Urinary bladder (tissue), 4 donors: ENCODE results near the gene CTU2. TPM values are rescaled to one million over a fixed set of nuclear protein-coding genes. Genes with fewer than 3 reads are reported as not detected.

ENCODE experiments used
- DNase-seq: peaks from one replicate; pipeline ENCODE4 v3.0.0-alpha.2; 2015; ENCODE audit errors: extremely low spot score
- H3K27ac ChIP-seq: one replicate; pipeline ENCODE4 v1.5.1; 2013; ENCODE audit warnings: low read depth, mild to moderate bottlenecking, moderate library complexity
- H3K36me3 ChIP-seq: one replicate; pipeline ENCODE4 v1.6.1; 2013; ENCODE audit warnings: mild to moderate bottlenecking, moderate library complexity; ENCODE audit not compliant: insufficient read depth
- H3K4me1 ChIP-seq: one replicate; pipeline ENCODE4 v1.6.1; 2013; ENCODE audit warnings: mild to moderate bottlenecking, moderate library complexity; ENCODE audit not compliant: insufficient read depth
- H3K4me3 ChIP-seq: one replicate; pipeline ENCODE4 v1.5.1; 2013; ENCODE audit warnings: low read depth, low read length
- WGBS: extraction: QIAGEN DNeasy Blood & Tissue Kit; methylation state at CpG from one replicate; pipeline ENCODE4 v1.1.7; 2013; 5-methylcytosine and 5-hydroxymethylcytosine counted together
- polyA plus RNA-seq: library from polyadenylated mRNA; stranded (reverse); fragments of 200-250 nt; gene quantifications from one replicate; pipeline ENCODE4 v1.2.3, GENCODE V29; 2013
- total RNA-seq: library from RNA; depleted of rRNA; stranded (reverse); fragments of >200 nt; gene quantifications from one replicate; pipeline ENCODE4 v1.2.3, GENCODE V29; 2014
- donor health status: healthy with polysubstance abuse.
- donor health status: healthy.

CTU2 gene
- total and polyA plus RNA-seq, 2 donors: 6.8 to 15.4 TPM

DNA sequence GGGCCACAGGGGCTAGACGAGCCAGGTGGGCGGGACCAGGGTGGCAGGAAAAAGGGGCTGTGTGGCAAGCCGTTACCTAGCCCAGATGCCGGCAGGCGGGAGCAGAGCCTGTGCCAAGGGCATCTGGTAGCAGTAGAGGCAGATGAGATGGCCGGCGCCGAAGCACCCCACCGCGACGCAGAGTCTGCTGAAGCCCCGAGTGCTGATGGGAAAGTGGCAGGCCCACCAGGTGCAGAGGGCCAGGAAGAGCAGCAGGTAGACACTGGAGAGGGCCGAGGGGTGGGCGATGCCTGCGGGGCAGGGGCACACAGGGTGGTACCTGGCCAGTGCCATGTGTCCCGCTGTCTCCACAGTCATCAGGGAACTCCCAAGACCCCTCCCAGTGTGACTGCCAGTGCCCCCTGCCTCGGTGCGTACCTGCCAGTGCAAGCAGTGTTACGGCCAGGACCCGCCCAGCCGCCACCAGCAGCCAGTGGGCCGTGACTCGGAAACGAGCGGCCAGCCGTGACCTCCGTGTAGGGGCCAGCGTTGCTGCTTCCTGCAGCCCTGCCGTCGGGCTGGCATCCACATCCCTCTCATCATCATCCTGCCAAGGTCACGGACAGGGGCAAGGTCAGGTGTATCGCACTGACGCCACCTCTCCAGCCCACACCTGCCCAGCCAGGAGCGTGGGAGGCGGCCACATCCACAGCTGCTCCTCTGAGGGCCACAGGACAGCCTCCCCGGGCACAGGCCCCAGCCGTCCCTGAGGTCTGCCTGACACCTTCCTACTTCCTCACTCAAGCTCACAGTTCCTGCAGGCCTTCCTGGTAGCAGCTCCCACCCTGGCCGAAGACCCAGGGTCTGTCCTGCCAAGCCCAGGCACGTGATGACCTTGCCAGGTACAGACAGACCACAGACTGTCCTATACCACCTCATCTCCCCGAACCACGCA is 32.1 kb downstream of the CTU2 start:
- Histone ChIP-seq H3K36me3 (no peaks in the 10 kb centered on the region), H3K4me3 (no peak overlapping the region), H3K27ac (no peak overlapping the region), H3K4me1 (no peaks in the 10 kb centered on the region)
- no peak for DNase-seq
- WGBS: 86% methylated on average over 41 of the region's 41 CpGs

DNA sequence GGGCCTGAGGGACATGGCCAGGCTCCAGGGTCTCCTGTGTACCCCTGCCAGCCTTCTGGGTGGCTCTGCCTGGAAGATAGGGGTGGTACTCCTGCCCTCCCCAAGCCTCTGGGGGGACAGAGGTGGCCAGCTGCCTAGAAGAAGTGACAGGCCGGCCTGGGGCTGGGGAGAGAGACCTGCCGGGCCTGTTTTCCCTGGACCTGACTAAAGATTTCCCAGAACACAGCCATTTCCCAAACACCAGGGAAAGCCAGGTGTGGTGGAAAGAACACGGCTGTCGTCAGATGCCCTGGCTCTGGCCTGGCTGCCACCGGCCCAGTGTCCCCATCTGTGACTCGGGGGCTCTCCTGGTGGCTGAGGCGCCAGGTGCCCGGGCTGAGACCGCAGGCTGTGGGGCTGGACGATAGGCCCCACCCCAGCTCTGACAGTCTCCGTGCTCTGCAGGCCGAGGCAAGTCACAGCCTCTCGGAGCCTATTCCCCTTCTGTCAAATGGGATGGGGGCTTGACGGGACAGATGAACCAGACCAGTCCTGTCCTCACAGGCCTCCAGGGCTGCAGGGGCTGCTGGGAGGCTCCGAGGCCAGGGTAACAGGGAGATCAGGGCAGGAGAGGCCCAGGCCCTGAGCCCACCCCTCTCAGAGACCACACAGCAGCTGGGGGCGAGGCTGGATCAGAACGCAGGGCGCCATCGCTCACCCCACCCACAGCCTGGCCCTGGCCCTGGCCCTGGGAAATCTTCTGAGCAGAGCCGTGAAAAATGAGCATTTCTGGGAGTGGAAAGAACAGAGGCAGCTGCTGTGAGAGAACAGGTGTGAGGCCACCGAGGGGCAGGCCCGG is 33.1 kb downstream of the CTU2 start:
- H3K4me3 ChIP-seq: no peak overlapping the region
- no peaks in the 10 kb centered on the region for H3K36me3 ChIP-seq
- H3K4me1 ChIP-seq: no peaks in the 10 kb centered on the region
- 83% methylated on average over 22 of the region's 22 CpGs for WGBS
- DNase-seq: no peak
- no peak overlapping the region for H3K27ac ChIP-seq

DNA sequence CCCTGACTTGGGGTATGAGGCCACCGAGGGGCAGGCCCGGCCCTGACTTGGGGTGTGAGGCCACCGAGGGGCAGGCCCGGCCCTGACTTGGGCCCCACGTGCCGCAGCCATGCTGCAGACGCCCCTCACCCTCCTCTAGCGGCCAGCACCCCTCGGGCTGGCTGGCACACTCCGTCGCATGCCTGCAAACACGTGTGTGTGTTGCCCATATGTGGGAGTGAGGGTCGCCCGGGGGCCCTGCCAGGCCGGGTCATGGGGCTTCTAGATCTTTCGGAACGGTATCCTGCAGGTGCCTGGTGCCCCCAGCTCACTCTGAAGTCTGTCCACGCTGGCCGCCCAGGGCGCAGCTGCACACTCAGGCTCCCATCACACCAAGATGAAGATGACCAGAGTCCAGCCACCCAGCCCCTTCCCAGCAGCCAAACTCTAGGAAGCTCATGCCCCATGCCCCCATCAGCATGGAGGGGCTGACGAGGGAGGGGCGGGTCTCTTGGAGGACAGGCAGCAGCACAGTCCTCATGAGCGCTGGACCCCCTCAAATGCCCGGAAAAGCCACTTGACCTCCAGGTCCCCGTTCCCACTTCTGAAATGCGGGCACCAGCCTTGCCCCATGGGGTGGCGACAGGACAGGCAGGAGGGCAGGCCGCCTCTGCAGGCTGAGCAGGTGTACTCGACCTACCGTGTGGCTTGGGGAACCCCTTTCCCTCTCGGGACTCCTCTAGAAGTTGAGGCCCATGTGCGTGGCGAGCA is 33.8 kb downstream of the CTU2 start:
- H3K27ac ChIP-seq: no peak overlapping the region
- H3K36me3 ChIP-seq: no peaks in the 10 kb centered on the region
- no peak for DNase-seq
- H3K4me1 ChIP-seq: no peaks in the 10 kb centered on the region
- no peak overlapping the region for H3K4me3 ChIP-seq
- 87% methylated on average over 33 of the region's 33 CpGs for WGBS

DNA sequence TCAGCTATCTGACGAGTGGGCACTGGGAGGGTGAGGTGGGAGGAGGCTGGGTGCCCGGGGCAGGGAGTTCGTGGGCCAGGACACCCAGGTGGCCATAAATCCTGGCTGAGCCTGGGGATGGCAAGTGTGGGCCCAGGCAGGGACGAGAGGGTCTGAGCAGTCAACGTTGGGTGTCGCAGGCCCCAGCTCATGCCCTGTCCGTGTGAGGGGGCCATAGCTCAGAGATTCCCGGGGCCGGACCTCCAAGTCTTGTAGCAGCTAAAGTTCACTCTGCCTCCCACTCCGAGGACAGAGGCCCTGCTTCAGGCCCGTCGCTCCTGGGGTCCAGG is 34.4 kb downstream of the CTU2 start:
- H3K4me1 ChIP-seq: no peaks in the 10 kb centered on the region
- 84% methylated on average over 12 of the region's 12 CpGs for WGBS
- no peak overlapping the region for H3K4me3 ChIP-seq
- H3K27ac ChIP-seq: no peak overlapping the region
- DNase-seq: no peak
- no peaks in the 10 kb centered on the region for H3K36me3 ChIP-seq

DNA sequence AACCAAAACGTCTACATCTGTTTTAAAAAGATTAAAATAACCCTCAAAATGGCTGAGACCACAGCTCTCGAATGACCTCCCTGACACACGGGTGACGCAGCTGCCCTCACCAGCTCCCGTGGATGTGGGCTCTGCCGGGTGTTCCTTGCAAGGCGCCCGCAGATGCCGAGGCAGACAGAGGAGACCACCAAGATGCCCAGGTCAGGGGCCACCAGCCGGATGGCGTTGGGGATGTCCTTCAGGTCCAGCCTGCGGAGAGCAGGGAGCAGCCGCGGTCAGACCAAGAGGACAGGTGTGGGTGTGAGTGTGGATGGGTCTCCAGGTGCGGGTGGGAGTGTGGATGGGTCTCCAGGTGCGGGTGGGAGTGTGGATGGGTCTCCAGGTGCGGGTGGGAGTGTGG is 35.1 kb downstream of the CTU2 start:
- WGBS: 90% methylated on average over 16 of the region's 17 CpGs
- DNase-seq: no peak
- Histone ChIP-seq H3K36me3 (no peaks in the 10 kb centered on the region), H3K4me1 (no peaks in the 10 kb centered on the region), H3K27ac (no peak overlapping the region), H3K4me3 (no peak overlapping the region)

DNA sequence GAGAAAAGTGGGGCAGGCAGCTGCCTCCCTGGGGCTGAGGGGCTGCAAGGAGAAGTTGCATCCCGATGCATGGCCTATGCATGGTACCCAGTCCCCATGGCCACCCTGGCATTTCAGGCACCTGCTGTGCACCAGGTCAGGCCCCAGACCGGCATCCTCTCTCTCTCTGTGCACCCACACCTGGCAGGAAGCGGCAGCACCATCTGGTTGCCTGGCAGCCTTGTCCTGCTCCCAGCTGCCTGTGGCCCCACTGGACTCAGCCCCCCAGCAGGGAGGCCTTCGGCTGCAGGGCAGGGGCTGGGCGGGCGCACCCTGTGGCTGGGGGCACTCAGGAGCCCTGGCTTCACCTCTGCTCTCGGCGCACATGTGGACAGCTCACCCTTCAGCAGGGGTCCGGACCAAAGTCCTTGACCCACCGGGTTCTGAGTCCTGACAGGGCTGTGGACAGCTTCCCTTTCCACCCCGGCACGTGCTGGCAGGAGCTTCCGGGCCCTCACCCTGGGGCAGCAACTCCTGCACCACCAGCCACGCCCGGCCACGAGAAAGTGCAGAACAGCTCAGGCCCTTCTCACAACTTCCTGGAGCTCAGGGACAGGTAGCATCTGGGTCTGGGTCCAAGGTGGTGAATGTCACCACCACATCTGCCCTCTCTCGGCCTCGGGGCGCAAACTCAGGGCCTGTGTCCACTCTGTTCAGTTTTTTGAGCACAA is 36.7 kb downstream of the CTU2 start:
- H3K36me3 ChIP-seq: no peaks in the 10 kb centered on the region
- WGBS: 82% methylated on average over 19 of the region's 19 CpGs
- H3K27ac ChIP-seq: no peak overlapping the region
- no peak overlapping the region for H3K4me3 ChIP-seq
- DNase-seq: no peak
- H3K4me1 ChIP-seq: no peaks in the 10 kb centered on the region

DNA sequence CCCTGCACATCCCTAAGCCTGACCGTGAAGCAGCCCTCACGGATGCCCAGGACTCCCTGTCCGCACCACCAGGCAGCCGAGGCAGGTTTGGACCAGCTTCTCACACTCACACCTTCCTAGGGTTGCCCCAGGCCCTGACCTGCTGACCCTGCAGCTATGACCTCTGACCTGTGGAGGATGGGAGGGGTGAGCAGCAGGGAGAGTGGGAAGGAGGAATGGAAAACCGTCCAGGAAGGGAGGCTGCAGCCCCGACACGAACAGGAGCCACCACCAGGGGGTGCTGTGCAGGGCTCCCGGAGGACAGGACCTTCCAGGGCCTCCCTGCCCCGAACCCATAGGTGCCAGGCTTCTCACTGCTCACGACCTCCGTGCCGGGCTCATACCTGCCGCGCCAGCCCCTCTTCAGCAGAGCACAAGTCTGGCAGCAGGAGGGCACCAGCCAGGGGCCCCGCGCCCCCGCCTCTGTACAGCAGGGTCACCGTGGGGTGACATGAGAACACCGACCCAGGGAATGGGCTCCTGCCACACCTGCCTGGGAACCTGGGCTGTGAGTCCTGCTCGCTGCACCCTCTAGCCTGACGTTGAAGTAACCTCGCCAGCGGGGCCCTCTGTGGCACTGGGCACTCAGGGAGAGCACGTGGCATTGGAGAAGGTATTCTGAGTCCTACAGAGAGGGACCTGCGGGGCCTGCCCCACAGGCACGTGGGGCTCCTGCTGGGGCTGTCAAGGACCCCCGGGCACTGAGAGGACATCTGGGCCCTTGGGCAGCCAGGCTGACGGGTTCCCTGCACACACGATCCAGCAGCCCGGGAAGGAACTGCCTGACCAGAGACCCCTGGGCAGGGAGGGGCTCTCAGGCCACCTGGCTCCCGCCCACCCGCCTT is 37.6 kb downstream of the CTU2 start:
- DNase-seq: no peak
- Histone ChIP-seq H3K4me3 (no peak overlapping the region), H3K36me3 (no peaks in the 10 kb centered on the region), H3K27ac (no peak overlapping the region), H3K4me1 (no peaks in the 10 kb centered on the region)
- 59% methylated on average over 32 of the region's 32 CpGs for WGBS

DNA sequence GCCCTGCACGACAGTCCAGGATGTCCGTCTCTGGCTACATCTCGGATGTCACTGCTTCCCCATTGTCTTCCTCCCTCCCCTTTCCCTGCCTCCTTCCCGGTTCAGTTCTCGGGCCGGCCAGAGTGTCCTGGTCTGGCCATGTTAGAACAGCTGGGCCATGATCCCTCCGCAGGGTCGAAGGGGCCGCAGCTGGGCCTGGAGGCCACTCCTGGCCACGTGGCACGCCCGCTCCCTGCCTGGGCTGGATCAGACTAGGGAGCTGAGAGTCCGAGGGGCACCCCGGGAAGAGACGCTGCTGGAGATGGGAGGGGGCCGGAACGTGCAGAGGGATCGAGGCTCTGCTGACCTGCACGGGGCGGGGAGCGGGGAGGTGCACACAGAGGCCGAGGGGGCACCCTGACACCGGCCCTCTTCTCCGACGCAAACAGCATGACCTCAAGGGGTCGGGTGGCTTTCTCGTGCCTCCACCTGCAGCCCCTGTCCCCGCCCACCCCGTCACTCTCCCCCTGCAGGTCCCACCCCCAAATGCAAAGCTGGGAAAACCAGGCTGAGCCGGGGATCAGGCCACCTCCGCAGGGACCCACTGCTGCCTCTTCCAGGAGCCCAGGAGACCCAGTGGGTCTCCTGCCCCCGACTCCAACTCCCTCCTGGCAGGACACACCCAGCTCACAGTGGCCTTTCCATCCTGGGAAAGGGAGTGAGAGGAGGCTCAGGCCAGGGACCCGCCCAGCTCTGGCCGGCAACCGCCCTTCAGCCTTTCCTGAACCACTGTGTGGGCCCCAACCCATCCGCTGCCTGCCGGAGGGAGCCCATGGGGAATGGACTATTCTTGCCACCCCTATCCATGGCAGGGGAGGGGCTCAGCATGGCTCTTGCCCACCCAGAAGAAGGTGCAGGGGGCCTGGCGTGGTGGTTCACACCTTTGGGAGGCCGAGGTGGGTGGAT is 38.5 kb downstream of the CTU2 start:
- no peaks in the 10 kb centered on the region for H3K4me1 ChIP-seq
- 65% methylated on average over 39 of the region's 39 CpGs for WGBS
- no peaks in the 10 kb centered on the region for H3K36me3 ChIP-seq
- no peak overlapping the region for H3K27ac ChIP-seq
- no peak for DNase-seq
- no peak overlapping the region for H3K4me3 ChIP-seq

DNA sequence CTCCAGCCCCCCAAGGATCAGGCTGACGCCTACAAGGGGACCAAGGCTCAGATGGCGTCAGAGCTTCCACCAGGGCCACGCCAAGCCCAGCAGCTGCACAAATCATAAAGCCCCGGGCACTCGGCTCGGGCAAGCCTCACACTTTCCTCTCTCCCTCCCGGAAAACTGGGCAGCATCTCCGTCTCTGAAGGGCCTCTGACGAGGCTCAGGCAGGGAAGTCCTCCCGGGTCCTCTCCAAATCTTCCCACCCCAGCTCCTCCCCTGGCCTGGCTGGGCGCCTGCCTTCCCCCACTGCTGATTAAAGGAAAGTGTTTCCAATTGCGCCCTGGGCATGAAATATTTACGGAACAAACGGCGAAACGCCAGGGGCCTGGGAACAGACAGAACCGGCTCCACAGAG is 40.2 kb downstream of the CTU2 start:
- Histone ChIP-seq H3K36me3 (no peaks in the 10 kb centered on the region), H3K4me3 (no peak overlapping the region), H3K27ac (no peak overlapping the region), H3K4me1 (no peaks in the 10 kb centered on the region)
- DNase-seq: no peak
- 25% methylated on average over 17 of the region's 17 CpGs for WGBS

DNA sequence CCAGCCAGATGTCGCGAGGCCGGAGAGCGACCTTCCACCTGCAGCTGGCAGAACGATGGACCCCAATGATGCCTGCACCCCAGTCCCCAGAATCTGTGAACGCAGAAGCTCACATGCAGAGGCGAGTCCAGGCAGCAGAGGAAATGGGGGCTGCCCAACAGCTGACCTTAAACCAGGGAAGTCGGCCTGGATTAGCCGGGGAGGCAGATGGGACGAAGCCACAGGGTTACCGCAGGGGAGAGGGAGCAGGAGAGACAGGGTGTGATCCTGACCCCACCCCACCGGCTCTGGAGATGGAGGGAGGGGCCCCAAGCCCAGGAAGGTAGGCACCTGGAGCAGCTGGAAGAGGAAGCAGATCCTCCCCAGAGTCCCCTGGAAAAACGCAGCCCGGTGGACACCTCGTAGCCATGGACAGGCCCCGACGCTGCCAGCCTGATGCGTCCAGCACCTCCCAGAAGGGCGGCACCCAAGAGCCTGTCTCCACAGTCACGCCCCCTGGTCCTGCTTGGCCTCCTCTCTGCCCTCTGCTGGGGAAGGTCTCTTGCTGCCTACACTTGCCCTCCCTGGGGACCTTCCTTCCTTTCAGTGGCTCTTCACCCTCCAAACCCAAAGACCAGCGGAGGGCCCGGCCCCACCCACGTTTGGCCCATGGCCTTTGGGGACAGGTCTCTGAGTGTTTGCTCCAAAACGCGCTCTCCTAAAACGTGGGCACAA is 41.4 kb downstream of the CTU2 start:
- Histone ChIP-seq H3K27ac (no peak overlapping the region), H3K4me1 (no peaks in the 10 kb centered on the region), H3K36me3 (no peaks in the 10 kb centered on the region), H3K4me3 (no peak overlapping the region)
- 84% methylated on average over 26 of the region's 26 CpGs for WGBS
- no peak for DNase-seq

DNA sequence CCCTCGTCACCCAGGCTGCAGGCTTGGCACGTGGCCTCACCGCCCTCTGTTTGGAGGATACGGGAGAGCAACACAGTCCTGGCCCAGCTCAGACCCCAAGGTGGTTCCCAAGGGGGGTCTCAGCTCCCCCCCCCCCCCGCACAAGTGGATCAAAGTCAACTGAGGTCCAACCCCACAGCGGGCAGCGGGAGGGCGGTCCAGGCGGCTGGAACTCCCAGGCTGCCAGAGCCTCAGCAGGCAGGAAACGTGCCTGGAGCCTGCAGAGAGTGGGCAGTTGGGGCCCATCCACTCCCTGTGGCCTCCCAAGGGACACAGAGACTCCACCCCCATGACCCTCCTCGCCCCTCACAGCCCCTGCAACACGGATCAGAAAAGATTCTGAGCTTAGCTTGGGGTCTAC is 42.1 kb downstream of the CTU2 start:
- Histone ChIP-seq H3K27ac (no peak overlapping the region), H3K4me1 (no peaks in the 10 kb centered on the region), H3K36me3 (no peaks in the 10 kb centered on the region), H3K4me3 (no peak overlapping the region)
- 77% methylated on average over 12 of the region's 12 CpGs for WGBS
- no peak for DNase-seq
